HG02943 (cell line): Measurements from ENCODE around the gene GRIN2A.

Experiments used
- ATAC-seq: cut with Tn5 transposase; IDR thresholded peaks from one replicate; pipeline ENCODE4 v1.9.1; 2021; ENCODE audit warnings: mild to moderate bottlenecking, low read depth, moderate library complexity; ENCODE audit not compliant: unreplicated experiment

The GRIN2A gene

DNA sequence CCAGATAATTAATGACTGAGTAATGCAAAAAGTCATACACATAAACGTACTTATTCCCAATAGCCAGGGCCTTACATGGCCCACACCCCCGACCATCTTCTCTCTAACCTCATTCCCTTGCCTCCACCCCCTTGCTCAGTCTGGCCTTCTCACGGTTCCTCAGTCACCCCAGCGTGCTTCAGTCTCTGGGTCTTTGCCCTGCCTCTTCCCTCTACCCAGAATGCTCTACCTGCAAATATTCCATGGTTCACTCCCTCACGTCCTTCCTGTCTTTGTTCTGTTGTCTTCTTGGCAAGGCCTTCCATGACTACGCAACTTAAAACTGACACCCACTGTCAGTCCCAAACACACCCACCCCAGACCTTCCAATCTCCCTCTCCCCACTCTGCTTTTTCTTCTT, 468.3 kb downstream of the GRIN2A start:
- no peak for ATAC-seq

DNA sequence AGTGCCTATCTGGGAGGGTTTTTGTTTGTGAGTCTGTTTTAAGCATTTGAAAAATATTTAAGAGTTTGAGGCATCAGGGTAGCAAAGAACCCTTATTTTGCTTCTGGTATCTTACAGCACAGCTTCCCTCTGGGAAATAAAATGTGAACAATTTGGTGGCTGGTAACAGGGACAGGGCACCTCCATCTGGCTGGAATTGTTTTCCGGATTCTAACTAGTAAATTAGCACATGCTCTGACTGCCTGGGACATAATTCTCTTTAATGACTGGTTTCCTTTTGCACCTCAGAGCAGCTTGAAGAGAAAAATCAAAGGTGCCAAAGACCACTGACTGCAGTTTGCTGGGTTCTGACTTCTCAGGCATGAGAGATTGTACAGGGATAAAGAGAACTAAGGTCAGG, 469.1 kb downstream of the GRIN2A start:
- no peak for ATAC-seq

DNA sequence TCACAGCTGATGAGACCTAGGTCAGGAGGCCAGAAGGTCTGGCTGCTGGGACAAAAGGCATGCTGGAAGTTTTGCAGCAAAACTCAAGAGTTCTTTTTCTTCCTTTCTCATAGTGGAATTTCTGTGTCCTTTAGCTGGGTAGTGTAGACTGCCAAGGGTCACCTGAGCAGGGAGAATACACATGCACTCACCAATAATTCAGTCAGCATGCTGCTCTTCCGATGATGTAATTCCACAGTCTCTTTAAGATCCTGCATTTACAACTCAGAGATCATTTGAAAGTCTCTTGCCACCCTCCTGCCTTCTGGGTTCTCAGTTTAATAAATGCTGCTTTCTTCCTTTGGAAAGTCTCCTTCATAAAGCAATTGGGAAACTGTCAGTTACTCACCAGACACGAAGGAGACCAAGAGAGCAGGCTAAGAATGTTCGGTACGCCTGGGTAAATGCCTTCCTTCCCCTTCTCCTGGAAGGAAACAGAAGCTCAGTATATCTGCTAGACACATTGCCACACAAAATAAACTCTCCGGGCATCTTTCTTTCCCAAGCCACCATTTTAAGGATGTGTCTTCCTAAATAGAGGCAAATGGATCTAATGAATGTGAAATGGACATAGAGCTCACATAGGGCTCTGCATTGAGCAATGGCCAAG, 473.1 kb downstream of the GRIN2A start:
- no peak for ATAC-seq

DNA sequence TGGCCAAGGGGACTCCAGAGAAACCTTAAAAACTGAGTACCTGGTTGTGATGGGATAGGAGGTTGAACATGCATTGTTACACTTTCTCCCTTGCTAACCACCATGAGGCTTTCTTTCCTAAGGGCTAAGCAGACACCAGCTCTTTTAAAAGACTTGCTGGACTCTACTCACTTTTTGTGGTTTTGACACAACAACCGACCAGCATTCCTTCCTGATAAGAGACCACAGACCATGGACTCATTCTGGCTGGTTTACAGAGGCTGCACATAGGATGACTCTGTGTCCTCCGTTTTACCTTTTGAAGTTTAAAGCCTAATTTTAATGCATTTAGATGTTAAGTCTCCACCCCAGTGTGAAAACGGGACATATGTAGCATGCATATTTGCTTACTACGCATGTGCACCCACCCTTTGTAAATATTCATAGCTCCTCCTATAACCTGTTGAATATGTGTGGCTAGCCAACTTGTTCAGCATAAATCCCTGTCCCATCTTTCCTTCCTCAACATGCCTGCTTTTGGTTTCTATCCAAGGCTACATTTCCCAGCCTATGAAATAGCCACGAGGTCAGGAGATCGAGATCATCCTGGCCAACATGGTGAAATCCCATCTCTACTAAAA, 475.9 kb downstream of the GRIN2A start:
- no peak for ATAC-seq

DNA sequence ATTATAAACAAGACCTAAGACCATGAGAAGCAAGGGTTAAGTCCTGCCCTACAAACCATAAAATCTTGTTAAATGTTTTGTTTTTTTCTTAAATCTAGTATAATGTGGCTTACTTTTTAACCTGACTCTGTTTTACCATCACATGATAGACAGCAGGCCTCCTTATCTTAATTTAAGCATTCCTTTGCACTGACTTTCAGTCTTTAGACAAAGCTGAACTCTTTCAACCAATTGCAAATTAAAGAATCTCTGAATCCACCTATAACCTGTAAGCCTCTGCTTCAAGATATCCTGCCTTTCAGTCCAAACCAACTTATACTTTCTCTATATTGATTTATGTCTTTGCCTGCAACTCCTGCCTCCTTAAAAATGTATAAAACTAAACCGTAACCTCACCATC, 478.5 kb downstream of the GRIN2A start:
- no peak for ATAC-seq
